HPDE6-E6E7 (cell line): Measurements from ENCODE around the gene RPS6KL1.
"Not testable (repeated sequence)": the region's sequence is repeated elsewhere in the genome, so short reads cannot be mapped to it uniquely, and the experiment has no call there.

Source experiments
- DNase-seq: peaks from one replicate; pipeline ENCODE4 v3.0.0; 2011; ENCODE audit warnings: missing footprints; ENCODE audit errors: extremely low spot score

The RPS6KL1 gene

GRCh38 chr14:74936731-74937130 lies 13.7 kb upstream of the RPS6KL1 start:
- DNase-seq = no peak

GRCh38 chr14:74936151-74936550 lies 13.1 kb upstream of the RPS6KL1 start:
- no peak for DNase-seq

- no peak for DNase-seq
Measured at GRCh38 chr14:74935360-74935680, 12.3 kb upstream of the RPS6KL1 start.

GRCh38 chr14:74934476-74935359 lies 11.7 kb upstream of the RPS6KL1 start:
- no peak for DNase-seq

- DNase-seq = no peak
Measured at GRCh38 chr14:74934041-74934440, 11.0 kb upstream of the RPS6KL1 start.

GRCh38 chr14:74932936-74933335 lies 9.9 kb upstream of the RPS6KL1 start:
- not testable (repeated sequence) for DNase-seq

- DNase-seq = no peak
Measured at GRCh38 chr14:74932401-74932901, 9.4 kb upstream of the RPS6KL1 start.

- not testable (repeated sequence) for DNase-seq
Measured at GRCh38 chr14:74931744-74932143, 8.7 kb upstream of the RPS6KL1 start.

GRCh38 chr14:74929242-74929641 lies 6.2 kb upstream of the RPS6KL1 start:
- no peak for DNase-seq

- no peak for DNase-seq
Measured at GRCh38 chr14:74927225-74927624, 4.2 kb upstream of the RPS6KL1 start.

- no peak for DNase-seq
Measured at GRCh38 chr14:74924061-74924460, 1.0 kb upstream of the RPS6KL1 start.

- no peak for DNase-seq
Measured at GRCh38 chr14:74921987-74922751, 891 bp downstream of the RPS6KL1 start.

- DNase-seq = no peak
Measured at GRCh38 chr14:74921053-74921620, 1.9 kb downstream of the RPS6KL1 start.

- DNase-seq = no peak
Measured at GRCh38 chr14:74920281-74920680, 2.8 kb downstream of the RPS6KL1 start.

- DNase-seq = no peak
Measured at GRCh38 chr14:74919421-74920165, 3.5 kb downstream of the RPS6KL1 start.

GRCh38 chr14:74918380-74918779 lies 4.7 kb downstream of the RPS6KL1 start:
- DNase-seq = no peak

GRCh38 chr14:74917646-74918081 lies 5.4 kb downstream of the RPS6KL1 start:
- no peak for DNase-seq

GRCh38 chr14:74917178-74917543 lies 5.9 kb downstream of the RPS6KL1 start:
- DNase-seq = no peak

- DNase-seq = no peak
Measured at GRCh38 chr14:74915826-74916225, 7.2 kb downstream of the RPS6KL1 start.

GRCh38 chr14:74915426-74915825 lies 7.6 kb downstream of the RPS6KL1 start:
- no peak for DNase-seq

- peak; percentile 80 for DNase-seq
Measured at GRCh38 chr14:74913986-74914573, 9.0 kb downstream of the RPS6KL1 start.
